ENCODE results near the gene CPLX3.

Gene CPLX3

DNA sequence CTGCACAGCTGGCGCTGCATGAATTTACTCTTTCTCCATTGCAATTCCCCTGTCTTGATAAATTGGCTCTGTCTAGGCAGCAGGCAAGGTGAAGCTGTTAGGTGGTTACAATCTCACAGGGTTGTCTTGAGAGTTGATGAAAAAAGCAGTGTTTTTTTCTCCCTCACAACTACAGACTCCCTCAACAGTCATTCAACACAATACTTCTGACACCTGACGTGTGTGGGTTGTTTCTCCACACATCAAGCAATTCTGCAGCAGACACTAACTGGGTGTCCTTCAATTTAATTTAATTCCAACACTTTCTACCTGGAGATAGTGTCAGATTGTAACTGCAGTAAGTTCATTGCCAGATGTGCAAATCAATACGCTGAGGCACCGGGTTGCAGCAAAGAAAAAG lies 51.8 kb downstream of the CPLX3 start:
- no peak for DNase-seq
